RWPE2 (cell line): ENCODE data around the gene CDK18.

ENCODE experiments used
- ATAC-seq: fragments of 200-7000 bp; cut with Tn5 transposase; 3 replicates; pipeline ENCODE4 v1.9.1; 2021; ENCODE audit warnings: low read depth
- DNase-seq: peaks from one replicate; pipeline ENCODE4 v3.0.0-alpha.2; 2020; ENCODE audit warnings: low spot score
- H3K27ac ChIP-seq: fragments of 450-650 bp; 2 replicates; pipeline ENCODE4 v1.5.1; 2017; ENCODE audit warnings: mild to moderate bottlenecking; ENCODE audit not compliant: poor library complexity, severe bottlenecking
- H3K27me3 ChIP-seq: fragments of 250-450 bp; sonication (Bioruptor Pico); 2 replicates; pipeline ENCODE4 v1.5.1; 2021; ENCODE audit warnings: mild to moderate bottlenecking, moderate library complexity; ENCODE audit not compliant: insufficient read depth, poor library complexity, severe bottlenecking
- H3K36me3 ChIP-seq: fragments of 250-450 bp; sonication (Bioruptor Pico); 2 replicates; pipeline ENCODE4 v1.5.1; 2020; ENCODE audit warnings: low read depth, mild to moderate bottlenecking, moderate library complexity
- H3K4me1 ChIP-seq: fragments of 250-450 bp; sonication (Bioruptor Pico); 2 replicates; pipeline ENCODE4 v1.5.1; 2021; ENCODE audit warnings: mild to moderate bottlenecking, moderate library complexity; ENCODE audit not compliant: insufficient read depth, poor library complexity, severe bottlenecking
- H3K4me3 ChIP-seq: fragments of 250-450 bp; sonication (Bioruptor Pico); 2 replicates; pipeline ENCODE4 v1.5.1; 2021; ENCODE audit warnings: mild to moderate bottlenecking, moderate library complexity; ENCODE audit not compliant: severe bottlenecking
- H3K9me3 ChIP-seq: fragments of 250-450 bp; sonication (Bioruptor Pico); 2 replicates; pipeline ENCODE4 v1.5.1; 2021; ENCODE audit warnings: mild to moderate bottlenecking, moderate library complexity; ENCODE audit not compliant: severe bottlenecking
- CTCF ChIP-seq: fragments of 450-650 bp; IDR thresholded peaks from one replicate; pipeline ENCODE4 v1.5.1; 2017; ENCODE audit warnings: mild to moderate bottlenecking, moderate library complexity; ENCODE audit not compliant: poor library complexity, severe bottlenecking

The CDK18 gene

GRCh38 chr1:205527931-205528330 is 23.5 kb downstream of the CDK18 start:
- Histone ChIP-seq H3K4me1 (no peaks in the 10 kb centered on the region), H3K9me3 (no peaks in the 10 kb centered on the region), H3K27me3 (no peaks in the 10 kb centered on the region), H3K36me3 (no peaks in the 10 kb centered on the region), H3K4me3 (no peak overlapping the region), H3K27ac (no peak overlapping the region)
- DNase-seq (no peak), ATAC-seq (no peak)
- no peak for TF ChIP-seq CTCF

DNA sequence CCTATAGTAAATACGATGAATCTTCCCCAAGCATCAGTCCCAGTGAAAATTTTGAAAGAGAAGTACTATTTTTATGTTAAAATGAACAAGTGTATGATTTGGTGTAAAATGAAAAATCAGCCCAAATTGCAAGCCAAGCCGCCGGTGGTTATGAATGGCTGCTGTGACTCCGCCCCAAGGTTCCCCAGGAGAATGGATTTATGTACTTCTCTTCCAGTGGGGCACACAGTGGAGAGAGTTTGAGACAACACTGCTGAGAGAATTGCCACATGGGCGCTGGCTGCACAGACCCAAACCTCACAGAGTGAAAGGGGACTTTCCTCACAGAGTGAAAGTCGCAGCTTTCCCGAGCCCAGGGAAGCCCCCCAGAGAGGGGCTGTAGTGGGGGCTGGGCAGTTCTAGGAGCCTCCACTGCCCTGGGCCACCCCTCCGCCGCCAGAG is 24.0 kb downstream of the CDK18 start:
- ATAC-seq: peak; percentile 5; the same call in 2 of the 3 replicates
- Histone ChIP-seq H3K27me3 (no peaks in the 10 kb centered on the region), H3K27ac (no peak overlapping the region), H3K4me3 (no peak overlapping the region), H3K4me1 (no peaks in the 10 kb centered on the region), H3K36me3 (no peaks in the 10 kb centered on the region), H3K9me3 (no peaks in the 10 kb centered on the region)
- TF ChIP-seq CTCF: no peak
- DNase-seq: no peak

- H3K9me3 ChIP-seq: no peaks in the 10 kb centered on the region
- H3K36me3 ChIP-seq: no peaks in the 10 kb centered on the region
- H3K27ac ChIP-seq: no peak overlapping the region
- no peaks in the 10 kb centered on the region for H3K27me3 ChIP-seq
- DNase-seq: no peak
- no peak overlapping the region for H3K4me3 ChIP-seq
- no peaks in the 10 kb centered on the region for H3K4me1 ChIP-seq
- peak; percentile 96 for TF ChIP-seq CTCF
- ATAC-seq: peak; percentile 76
These were observed 24.7 kb downstream of the CDK18 start for GRCh38 chr1:205528887-205529825.

DNA sequence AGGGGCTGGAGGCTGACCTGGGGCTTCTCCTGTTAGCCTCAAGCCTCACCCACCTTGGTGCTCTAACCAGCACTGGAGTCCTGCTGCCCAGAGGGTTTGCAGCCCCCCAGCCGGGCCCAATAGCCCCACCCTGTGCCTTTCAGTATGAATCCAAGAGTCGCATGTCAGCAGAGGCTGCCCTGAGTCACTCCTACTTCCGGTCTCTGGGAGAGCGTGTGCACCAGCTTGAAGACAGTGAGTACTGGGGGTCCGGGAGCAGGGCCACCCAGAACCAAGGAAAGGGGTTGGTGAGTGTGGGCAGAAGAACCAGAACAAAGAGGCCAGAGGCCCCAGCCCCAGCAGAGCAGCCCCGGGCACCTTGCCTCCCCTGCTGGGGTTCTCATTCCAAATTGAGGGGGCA is 25.6 kb downstream of the CDK18 start:
- TF ChIP-seq CTCF: no peak
- Histone ChIP-seq H3K4me3 (no peak overlapping the region), H3K27ac (no peak overlapping the region), H3K4me1 (no peaks in the 10 kb centered on the region), H3K27me3 (no peaks in the 10 kb centered on the region), H3K9me3 (no peaks in the 10 kb centered on the region), H3K36me3 (no peaks in the 10 kb centered on the region)
- ATAC-seq (no peak), DNase-seq (no peak)
